PFSK-1 (cell line): ENCODE results near the gene PDZD7.

Experiments
- POLR2AphosphoS5 ChIP-seq: IDR thresholded peaks from 2 replicates; pipeline ENCODE4 v1.6.1; 2012; ENCODE audit warnings: low read depth, mild to moderate bottlenecking, control low read depth, low read length, moderate library complexity
- REST ChIP-seq, 2 experiments: IDR thresholded peaks; 2 replicates each; pipeline versions ENCODE4 v1.6.1 to v1.8.0; 2011 to 2012; ENCODE audit warnings: low read depth in 2 of 2, low read length in 2 of 2, control low read depth in 1 of 2, inconsistent platforms in 1 of 2, mild to moderate bottlenecking in 1 of 2, moderate library complexity in 1 of 2; ENCODE audit not compliant: insufficient read depth in 1 of 2
- SIN3A ChIP-seq: IDR thresholded peaks from 2 replicates; pipeline ENCODE4 v1.6.1; 2012; ENCODE audit warnings: mild to moderate bottlenecking, low read length, moderate library complexity, borderline replicate concordance; ENCODE audit not compliant: insufficient read depth
- TAF1 ChIP-seq: IDR thresholded peaks from 2 replicates; pipeline ENCODE4 v1.6.1; 2012; ENCODE audit warnings: low read length, control low read depth, borderline replicate concordance; ENCODE audit not compliant: insufficient read depth

GRCh38 chr10:101035314-101035713, 4.4 kb upstream of the PDZD7 start:
- TF ChIP-seq POLR2AphosphoS5 (no peak), REST (IDR thresholded peaks at IDR 0.05; ENCODE audit: insufficient read depth in 1 of 2, low read depth in 2 of 2, low read length in 2 of 2) (no peak), TAF1 (no peak), SIN3A (no peak)
